KG1 (cell line): Measurements from ENCODE around the gene LZTFL1.

ENCODE experiments used
- DNase-seq: peaks from one replicate; lab custom pipeline; 2025; lab: John Stamatoyannopoulos, UW

The LZTFL1 gene

GRCh38 chr3:45807681-45808540 is 34.0 kb downstream of the LZTFL1 start:
- no peak for DNase-seq

- no peak for DNase-seq
Observed at GRCh38 chr3:45807133-45807532, 34.8 kb downstream of the LZTFL1 start.

- DNase-seq: no peak
Observed at GRCh38 chr3:45806072-45806471, 35.8 kb downstream of the LZTFL1 start.

- no peak for DNase-seq
Observed at GRCh38 chr3:45803252-45803935, 38.5 kb downstream of the LZTFL1 start.

GRCh38 chr3:45802146-45802545 is 39.8 kb downstream of the LZTFL1 start:
- DNase-seq: no peak

GRCh38 chr3:45800611-45801010 is 41.3 kb downstream of the LZTFL1 start:
- no peak for DNase-seq

- no peak for DNase-seq
Observed at GRCh38 chr3:45799586-45799985, 42.3 kb downstream of the LZTFL1 start.

GRCh38 chr3:45798034-45798433 is 43.9 kb downstream of the LZTFL1 start:
- DNase-seq: no peak

- no peak for DNase-seq
Observed at GRCh38 chr3:45796902-45797637, 44.8 kb downstream of the LZTFL1 start.

GRCh38 chr3:45795882-45796765 is 45.8 kb downstream of the LZTFL1 start, which contains the start of gene SLC6A20:
TSS of gene SLC6A20 (minus strand) at chr3:45796536. CDS start at chr3:45796419, 117 bp downstream.
- DNase-seq: no peak

GRCh38 chr3:45795509-45795881 is 46.4 kb downstream of the LZTFL1 start:
- DNase-seq: no peak

GRCh38 chr3:45794660-45795059 is 47.3 kb downstream of the LZTFL1 start:
- no peak for DNase-seq

- DNase-seq: no peak
Observed at GRCh38 chr3:45794177-45794560, 47.8 kb downstream of the LZTFL1 start.

- no peak for DNase-seq
Observed at GRCh38 chr3:45793482-45794176, 48.3 kb downstream of the LZTFL1 start.

- no peak for DNase-seq
Observed at GRCh38 chr3:45792516-45793172, 49.3 kb downstream of the LZTFL1 start.

GRCh38 chr3:45792036-45792435 is 49.9 kb downstream of the LZTFL1 start:
- DNase-seq: no peak

- no peak for DNase-seq
Observed at GRCh38 chr3:45790596-45790995, 51.3 kb downstream of the LZTFL1 start.

- no peak for DNase-seq
Observed at GRCh38 chr3:45789235-45789812, 52.6 kb downstream of the LZTFL1 start.

- no peak for DNase-seq
Observed at GRCh38 chr3:45787551-45787950, 54.4 kb downstream of the LZTFL1 start.
